Coronary artery (tissue), 2 donors: ENCODE results near the gene SERPINB10.

Experiments used
- DNase-seq: peaks from one replicate; pipeline ENCODE4 v3.0.0-alpha.2; 2017; ENCODE audit warnings: low spot score
- H3K27ac ChIP-seq, 2 donors: fragments of 200-600 bp; sonication (generic); one replicate each; pipeline ENCODE4 v1.5.1; 2016 to 2019
- H3K4me3 ChIP-seq: fragments of 200-600 bp; sonication (generic); 2 replicates; pipeline ENCODE4 v1.5.1; 2016; ENCODE audit warnings: mild to moderate bottlenecking, moderate library complexity
- CTCF ChIP-seq: fragments of 200-600 bp; sonication (generic); IDR thresholded peaks from one replicate; pipeline ENCODE4 v1.5.1; 2019; ENCODE audit warnings: antibody characterized with exemption

SERPINB10 gene

DNA sequence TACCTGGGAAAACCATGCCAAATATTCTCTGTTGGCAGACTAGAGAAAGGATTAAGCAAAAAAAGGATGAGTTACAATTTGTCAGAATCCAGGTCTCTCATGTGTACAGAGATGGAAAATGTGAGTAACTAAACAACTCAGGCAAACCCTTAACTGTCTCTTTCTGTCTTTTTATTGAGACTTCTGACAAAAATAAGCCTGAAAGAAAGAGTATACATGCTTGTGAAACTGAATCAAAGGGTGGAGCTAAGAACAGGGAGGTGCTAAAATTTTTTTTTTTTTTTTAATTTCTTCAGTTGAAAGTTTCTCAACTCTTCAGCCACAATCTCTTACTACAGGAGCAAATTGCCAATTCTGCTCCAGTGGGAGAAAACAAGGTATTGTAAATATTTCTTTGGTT, at the start of gene SERPINB10:
Gene SERPINB10 (plus strand): TSS at position 295 of the 400 bp plus-strand sequence. CDS start 7,553 bp downstream, outside the sequence.
- TF ChIP-seq CTCF: no peak
- DNase-seq: no peak
- no peak within 1 kb of the TSS for H3K4me3 ChIP-seq
- H3K27ac ChIP-seq: no peak within 1 kb of the TSS

DNA sequence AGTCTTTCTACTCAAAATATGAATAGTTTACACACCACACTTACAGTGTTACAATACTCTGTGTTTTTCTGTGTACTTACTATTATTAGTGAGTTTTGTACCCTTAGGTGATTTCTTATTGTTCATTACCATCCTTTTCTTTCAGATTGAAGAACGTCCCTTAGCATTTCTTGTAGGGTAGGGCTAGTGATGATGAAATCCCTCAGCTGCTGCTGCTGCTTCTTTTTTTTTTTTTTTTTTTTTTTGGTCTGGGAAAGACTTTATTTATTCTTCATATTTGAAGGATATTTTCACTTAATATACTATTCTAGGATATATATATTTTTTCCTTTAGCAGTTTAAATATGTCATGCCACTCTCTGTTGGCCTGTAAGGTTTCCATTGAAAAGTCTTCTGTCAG, 49.3 kb upstream of the SERPINB10 start:
- no peak for DNase-seq
- TF ChIP-seq CTCF: no peak

DNA sequence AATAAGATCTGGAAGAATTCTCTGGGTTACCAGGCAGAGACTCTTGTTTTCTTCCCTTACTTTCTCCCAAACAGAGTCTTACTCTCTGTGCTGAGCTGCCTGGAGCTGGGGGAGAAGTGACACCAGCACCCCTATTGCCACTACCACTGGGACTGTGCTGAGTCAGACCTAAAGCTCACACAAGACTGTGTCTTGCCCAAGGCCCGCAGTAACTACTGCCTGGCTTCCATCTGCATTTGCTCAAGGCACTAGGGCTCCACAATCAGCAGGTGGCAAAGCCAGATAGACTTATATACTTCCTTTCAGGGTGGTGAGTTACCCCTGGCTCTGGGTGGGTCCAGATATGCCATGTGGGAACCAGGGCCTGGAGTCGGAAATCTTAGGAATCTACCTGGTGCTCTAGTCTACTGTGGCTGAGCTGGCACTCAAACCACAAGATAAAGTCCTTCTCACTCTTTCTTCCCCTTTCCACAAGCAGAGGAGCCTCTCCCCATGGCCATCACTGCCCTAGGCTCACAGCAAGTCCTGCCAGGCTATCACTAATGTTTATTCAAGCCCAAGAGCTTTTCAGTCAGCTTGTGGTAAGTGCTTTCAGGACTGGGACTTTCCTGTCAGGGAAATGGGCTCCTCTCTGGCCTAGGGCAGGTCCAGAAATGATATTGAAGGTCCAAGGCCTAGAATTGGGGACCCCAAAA, 47.8 kb upstream of the SERPINB10 start:
- TF ChIP-seq CTCF: no peak
- DNase-seq: no peak
- Histone ChIP-seq H3K27ac (no peak overlapping the region), H3K4me3 (no peak overlapping the region)

More for the DNA sequence above, 49.3 kb upstream of the SERPINB10 start:
- Histone ChIP-seq H3K4me3 (no peak overlapping the region), H3K27ac (no peak overlapping the region)

- no peak for TF ChIP-seq CTCF
- H3K4me3 ChIP-seq: no peak overlapping the region
- no peak overlapping the region for H3K27ac ChIP-seq
- no peak for DNase-seq
These were observed 47.2 kb upstream of the SERPINB10 start for GRCh38 chr18:63860531-63860930.

GRCh38 chr18:63867368-63868125, 40.2 kb upstream of the SERPINB10 start:
- DNase-seq: no peak
- H3K4me3 ChIP-seq: no peak overlapping the region
- no peak for TF ChIP-seq CTCF
- no peak overlapping the region for H3K27ac ChIP-seq

DNA sequence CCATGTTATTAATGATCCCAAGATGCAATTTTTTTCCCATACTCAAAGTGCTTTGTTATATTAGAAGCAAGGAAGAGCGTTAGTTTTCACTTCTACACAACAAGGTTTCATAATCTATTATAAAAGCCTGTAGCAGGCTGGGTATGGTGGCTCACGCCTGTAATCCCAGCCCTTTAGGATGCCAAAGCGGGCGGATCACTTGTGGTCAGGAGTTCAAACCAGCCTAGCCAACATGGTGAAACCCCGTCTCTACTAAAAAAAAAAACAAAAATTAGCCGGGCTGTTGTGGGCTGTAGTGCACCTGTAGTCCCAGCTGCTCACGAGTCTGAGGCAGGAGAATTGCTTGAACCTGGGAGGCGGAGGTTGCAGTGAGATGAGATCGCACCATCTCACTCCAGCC, 39.2 kb upstream of the SERPINB10 start:
- no peak overlapping the region for H3K4me3 ChIP-seq
- DNase-seq: no peak
- H3K27ac ChIP-seq: no peak overlapping the region
- TF ChIP-seq CTCF: no peak

DNA sequence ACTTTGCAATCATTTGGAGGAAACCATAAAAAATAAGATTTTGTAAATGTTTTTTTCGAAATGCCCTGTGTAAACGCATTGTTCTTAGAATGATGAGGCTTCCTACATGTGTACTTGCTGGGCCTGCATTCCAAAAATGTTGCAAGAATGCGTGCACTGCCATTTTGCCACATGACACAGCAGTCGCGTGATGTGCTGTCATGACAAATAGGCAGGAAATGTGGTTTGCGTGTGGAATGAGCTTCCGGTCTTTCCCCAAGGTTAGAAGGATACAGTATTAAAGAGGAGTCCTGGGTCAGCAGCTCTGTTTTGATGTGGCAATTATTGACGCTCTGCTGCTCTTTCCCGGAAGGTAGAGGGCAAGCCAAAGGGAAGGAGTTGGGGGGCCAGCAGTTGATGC, 38.4 kb upstream of the SERPINB10 start:
- DNase-seq: no peak
- TF ChIP-seq CTCF: no peak
- H3K4me3 ChIP-seq: no peak overlapping the region
- H3K27ac ChIP-seq: no peak overlapping the region
